HG03565 (cell line): ENCODE results near the gene TMX1.

Experiments
- ATAC-seq: cut with Tn5 transposase; IDR thresholded peaks from one replicate; pipeline ENCODE4 v1.9.1; 2021; ENCODE audit warnings: mild to moderate bottlenecking, moderate library complexity; ENCODE audit not compliant: unreplicated experiment

TMX1 gene

DNA sequence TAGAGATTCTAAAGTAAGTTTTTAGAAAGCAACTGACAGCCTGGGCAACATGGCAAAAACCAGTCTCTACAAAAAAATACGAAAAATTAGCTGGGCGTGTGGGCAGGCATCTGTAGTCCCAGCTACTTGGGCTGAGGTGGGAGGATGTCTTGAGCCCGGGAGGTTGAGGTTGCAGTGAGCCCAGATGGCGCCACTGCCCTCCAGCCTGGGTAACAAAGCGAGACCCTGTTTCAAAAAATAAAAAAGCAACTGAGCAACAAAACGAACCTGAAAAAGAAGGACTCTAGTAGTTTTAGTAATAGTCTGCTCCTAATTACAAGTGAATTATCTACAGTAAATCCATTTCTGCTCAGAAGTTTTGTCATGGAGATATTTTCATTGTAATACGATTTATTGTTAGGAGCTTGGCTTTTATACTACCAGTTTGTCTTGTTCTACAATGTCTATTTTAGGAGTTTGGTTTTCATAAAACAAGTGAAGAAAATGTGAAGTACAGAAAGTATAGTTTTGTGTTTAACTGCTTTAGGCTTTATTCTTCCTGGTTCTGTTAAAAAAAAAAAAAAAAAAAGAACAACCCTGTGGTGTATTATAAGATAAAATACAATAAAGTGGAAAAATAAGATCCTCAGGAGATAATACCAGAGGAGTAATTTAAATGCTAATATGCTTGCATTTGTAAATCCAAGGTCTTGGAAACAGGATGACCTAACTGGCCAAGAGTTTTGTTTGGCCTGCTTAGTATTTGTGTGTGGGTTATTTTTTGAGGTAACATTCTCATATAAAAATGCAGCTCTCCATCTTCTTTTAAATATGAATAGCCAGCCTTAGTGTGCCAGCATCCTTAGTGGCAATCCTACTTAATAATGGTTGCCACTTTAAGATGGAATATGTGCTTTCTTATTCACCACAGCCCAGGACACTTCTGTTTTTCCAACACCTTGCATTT lies 2.8 kb downstream of the TMX1 start:
- no peak for ATAC-seq

DNA sequence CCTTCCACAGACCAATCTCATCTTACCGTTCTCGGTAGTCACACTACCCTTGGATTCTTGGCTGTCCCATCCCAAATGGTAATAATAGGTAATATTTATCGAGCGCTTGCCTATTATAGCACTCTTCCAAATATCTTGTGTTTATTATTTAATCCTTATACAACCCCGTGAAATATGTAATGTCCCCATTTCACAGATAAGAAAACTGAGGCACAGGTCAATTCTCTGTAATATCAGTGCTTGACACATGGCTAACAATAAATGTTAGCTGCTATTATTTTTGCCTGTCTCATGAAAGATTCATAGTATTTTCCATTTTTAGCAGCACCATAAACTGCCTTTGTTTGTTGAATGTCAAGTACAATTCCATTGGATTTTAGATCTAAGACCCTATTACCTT lies 4.5 kb downstream of the TMX1 start:
- ATAC-seq, result no peak

DNA sequence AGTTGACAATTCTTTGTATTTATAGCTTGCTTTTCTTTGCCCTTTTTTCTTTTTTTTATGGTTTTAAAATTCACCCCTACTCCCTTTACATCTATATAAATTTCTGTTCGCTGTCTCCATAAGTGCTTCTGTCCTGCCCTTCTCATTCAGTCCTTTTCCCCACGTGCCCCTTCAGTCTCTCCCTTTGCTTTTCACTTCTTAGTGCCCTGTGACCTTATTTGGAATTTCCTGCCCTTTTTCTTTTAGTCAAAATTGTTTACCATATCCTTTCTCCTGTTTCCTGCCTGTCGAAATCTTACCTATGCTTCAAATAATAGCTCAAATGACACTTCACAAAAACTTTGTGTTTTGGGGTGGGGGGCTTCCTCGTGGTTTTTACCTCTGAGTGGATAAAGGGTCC lies 6.0 kb downstream of the TMX1 start:
- no peak for ATAC-seq

DNA sequence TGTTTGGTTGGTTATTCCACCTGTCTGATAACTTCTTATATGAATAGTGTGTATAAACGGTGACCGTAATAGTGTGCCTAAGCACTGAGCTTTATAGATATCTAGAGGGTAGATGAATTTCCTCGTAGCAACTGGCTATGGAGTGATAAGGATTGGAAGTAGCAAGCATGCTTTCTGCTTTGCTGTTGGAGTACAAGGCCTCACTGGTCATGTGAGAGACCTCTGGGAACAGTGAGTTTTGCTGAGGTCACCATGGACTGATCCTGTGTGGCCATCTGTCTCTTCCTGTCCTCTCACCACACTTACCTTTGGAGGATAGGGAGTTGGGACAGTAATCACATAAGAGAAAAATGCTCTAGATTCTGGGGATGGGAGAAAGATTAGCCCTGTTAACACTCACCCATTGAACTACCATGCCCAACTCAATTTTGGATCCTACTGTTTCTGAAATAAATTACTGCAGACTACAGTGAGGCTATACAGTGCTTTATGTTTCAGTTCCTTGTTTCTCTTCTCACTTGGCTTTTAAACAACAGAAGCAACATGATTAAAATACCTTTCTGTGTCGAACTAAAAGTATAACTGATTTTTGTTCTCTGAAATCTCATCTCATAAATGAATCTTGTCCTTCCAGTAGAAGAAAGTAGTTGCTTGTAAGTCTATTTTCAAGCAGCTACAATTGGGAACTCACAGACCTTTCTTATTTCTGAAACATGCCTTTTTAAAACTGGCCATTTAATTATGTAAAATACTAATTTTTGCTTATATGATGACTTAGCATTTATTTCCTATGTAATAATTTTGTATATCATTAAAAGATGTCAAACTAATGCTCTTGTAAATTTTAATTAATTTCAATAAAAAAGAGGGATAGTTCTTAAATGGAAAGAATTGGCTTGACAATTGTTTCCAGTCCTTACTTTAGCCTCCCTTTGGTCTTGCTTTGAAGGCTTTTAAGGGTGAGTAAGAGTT lies 8.3 kb downstream of the TMX1 start:
- ATAC-seq, result peak; percentile 74

DNA sequence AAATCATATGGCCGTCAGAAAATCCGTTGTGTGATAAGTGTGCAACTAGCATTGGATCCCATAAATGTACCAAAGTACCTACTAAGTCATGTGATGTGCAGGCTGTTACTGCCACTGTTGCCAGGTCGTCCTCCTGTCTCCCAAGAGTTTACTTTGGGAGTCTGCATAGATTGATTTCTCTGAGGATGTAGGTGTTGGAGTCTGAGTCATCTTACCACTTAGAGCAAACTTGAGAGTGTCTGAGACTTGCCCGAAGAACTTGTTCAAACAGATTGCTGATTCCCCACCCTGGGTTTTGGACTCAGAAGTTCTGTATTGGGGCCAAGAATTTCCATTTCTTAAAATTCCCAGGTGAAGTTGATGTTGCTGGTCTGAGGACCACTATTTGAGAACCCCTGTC lies 11.4 kb downstream of the TMX1 start:
- ATAC-seq, result no peak

DNA sequence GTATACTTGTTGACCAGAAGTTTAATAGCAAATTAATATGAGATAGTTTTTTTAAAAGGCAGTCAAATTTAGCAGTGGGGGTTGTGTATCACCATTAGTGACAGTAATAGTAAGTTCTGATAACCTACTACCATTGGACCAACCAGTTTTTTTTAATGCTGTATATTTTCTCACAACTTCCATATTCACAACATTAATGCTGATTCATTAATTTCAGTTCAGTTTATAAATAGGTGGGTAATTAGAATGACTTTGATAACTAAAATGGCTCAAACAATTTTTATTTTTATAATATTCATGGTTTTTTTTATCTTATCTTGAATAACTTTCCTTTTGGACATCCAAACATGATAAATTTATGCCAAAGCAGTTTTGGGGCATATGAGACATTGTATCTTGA lies 13.8 kb downstream of the TMX1 start:
- ATAC-seq, result no peak

DNA sequence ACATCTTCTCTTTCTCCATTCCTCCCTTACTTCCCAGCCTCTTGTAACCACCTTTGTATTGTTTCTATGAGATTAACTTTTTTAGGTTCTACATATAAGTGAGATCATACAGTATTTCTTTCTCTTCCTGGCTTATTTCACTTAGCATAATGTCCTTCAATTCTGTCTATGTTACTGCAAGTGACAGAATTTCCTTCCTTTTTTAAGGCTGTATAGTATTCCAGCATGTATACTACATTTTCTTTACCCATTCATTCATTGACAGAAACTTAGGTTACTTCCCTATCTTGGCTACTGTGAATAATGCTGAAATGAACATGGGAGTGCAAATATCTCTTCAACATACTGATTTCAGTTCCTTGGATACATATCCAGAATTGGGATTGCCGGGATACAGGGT lies 18.2 kb downstream of the TMX1 start:
- no peak for ATAC-seq

DNA sequence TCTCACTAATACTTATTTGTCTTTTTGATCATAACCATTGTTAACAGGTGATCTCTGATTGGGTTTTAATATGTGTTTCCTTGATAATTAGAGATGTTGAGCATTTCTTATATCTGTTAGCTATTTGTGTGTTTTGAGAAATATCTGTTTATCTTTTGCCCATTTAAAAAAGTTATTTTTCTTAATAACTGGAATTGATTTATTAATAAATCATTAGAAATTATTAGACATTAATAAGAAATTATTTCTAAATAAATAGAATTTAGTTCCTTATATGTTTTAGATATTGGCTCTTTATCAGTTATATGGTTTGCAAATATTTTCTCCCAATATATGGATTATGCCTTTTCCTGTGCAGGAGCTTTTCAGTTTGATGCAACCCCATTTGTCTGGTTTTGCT lies 18.7 kb downstream of the TMX1 start:
- ATAC-seq, result no peak

DNA sequence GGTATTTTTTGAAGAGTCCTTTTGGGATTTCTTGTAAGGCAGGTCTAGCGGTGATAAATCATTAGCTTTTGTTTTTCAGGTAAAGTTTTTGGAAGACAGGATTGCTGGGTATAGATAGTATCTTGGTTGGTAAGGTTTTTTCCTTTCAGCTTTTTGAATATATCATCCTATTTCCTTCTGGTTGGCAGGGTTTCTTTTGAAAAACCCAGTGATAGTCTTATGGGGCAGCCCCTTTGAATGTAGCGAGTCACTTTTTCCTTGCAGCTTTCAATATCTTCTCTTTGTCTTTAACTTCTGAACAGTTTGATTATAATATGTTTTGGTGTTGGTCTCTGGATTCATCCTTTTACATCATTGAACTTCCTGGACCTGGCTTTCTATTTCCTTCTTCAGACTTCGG lies 20.2 kb downstream of the TMX1 start:
- ATAC-seq, result no peak

DNA sequence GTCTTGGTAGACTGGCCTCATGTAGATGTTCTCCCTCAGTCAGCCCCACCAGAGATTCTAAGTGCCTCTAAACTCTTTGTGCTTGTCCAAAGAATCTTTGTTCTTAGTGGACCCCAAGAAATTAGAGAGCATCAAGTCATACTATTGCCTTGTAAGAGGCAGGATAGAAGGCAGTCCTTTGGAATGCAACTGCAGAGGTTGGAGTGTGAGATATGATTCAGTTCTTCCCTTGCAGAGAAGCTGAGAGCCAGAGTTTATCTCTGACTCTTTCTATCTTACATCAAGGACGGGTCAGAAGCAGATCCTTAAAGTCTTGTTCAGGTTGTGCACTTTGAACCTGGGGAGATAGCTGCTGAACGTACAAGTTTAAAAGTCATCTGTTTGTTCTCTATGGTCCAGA lies 21.1 kb downstream of the TMX1 start:
- no peak for ATAC-seq

DNA sequence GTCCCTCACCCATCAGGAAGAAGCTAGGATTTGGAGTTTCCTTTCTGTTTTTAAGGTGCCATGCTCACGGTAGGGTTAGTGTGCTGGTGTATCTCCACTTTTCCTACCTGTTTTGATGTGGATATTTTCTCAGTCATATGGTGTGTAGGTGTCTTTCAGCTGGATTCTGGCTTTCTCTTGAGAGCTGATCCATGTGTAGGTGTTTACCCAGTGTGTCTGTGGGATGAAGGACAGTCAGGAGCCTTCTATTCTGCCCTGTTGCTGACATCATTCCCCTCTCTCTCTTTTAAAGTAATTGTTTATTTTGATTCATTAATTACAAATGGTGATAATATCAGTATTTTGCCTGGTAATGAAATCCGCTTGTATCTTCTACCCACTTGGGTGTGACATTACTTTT lies 22.8 kb downstream of the TMX1 start:
- ATAC-seq, result no peak

DNA sequence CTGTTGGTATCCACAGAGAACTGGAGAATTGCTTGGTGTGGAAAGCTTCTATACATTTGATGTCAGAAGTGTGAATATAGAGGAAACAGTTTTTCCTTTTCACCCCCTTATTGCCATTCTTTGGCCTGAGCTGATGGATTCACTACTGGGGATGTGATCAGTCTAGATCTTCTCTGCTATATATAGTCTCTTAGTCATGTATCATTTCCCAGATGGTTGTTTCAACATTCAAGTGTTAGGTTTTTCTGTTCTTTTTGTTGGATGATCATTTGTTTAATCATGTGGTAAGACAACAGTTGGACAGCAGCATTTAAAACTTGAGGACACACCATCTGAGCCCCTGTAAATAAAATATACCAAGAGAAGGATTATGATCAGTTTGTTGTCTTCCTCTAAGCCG lies 29.6 kb downstream of the TMX1 start:
- ATAC-seq, result no peak

DNA sequence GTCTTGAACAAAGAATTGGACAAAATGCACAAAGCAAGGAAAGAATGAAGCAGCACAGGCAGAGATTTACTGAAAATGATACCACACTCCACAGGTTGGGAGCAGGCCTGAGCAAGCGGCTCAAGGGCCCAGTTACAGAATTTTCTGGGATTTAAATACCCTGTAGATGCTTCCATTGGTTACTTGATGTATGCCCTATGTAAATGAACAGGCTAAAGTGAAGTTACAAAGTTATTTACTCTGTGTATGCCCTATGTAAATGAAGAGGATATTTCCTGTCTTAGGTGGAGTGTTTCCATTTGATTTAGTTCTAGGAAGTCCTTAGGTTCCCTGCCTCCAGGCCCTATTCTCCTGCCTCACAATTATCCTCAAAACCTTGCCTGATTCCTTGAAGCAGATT lies 36.6 kb downstream of the TMX1 start:
- no peak for ATAC-seq

DNA sequence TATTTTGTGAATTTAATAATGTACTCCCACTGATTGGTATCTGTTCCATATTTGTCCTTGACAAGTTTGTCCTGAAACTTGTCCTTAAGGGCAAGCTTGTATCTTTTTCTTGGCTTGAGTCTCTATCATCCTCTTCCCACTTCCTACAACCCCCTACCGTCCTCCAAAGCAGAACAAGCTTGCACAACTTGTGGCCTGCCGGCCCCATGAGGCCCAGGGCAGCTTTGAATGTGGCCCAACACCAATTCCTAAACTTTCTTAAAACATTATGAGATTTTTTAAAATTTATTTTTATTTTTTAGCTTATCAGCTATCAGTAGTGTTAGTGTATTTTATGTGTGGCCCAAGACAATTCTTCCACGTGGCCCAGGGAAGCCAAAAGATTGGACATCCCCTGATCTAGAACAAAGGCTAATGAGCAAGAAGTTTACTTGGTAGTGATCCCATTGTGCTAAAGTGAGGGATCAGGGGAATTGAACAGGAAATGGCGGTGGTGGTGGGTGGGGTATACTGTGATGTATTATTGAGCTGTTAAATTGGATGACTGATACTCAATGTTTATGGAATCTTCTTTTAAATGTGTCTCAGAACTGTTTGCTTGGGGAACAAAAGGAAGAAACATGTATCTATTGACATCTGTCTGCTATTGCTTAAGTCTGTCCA lies 37.8 kb downstream of the TMX1 start:
- no peak for ATAC-seq

DNA sequence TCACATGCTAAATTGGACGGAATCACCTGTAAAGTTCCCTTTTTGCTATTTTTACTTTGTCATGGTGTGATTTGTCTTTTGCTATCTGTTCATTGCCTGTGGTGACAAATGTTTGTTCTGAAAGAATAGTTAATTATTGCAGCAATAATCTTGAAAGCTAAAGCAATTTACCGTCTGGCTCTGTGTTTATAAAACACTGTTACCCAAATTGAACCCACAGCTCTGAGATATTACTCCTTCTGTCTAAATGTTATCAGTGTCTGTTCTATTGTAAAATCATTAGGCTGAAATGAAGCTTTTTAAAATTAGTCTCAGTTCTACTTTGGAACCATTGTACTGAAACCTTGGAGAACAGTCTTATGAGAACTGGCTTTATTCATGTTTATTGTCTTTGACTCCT lies 42.5 kb downstream of the TMX1 start:
- ATAC-seq, result no peak

DNA sequence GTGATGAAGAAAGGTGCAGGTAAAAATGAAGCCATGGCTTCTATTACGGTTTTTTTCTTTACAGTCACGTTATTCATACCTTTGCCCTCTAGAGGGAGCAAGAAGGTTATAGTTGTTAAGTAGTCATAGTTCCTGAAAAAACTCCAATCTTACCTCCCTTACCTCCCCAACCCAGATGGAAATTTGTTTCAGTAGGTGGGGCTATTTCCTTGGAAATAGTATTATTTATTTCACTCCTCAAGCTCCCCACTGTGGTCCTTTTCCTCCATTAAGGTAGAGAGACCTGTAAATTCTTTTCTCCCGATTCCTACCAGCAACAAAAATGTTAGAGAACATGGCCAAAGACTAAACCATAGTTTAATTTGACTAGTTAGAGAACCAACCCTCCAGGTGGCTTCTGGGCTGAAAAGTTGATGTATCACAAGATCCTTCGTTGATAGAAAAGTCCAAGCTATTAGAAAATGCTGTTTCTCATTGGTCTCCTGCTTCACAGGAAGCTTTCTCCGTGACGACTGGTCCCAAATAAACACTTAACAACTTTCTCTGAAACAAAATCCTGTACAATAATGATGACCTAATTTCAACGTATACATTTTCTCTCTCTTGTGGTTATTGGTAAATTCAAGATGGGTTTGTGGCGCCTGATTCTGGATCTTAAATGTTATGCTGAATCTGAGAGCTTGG lies 43.5 kb downstream of the TMX1 start:
- no peak for ATAC-seq

DNA sequence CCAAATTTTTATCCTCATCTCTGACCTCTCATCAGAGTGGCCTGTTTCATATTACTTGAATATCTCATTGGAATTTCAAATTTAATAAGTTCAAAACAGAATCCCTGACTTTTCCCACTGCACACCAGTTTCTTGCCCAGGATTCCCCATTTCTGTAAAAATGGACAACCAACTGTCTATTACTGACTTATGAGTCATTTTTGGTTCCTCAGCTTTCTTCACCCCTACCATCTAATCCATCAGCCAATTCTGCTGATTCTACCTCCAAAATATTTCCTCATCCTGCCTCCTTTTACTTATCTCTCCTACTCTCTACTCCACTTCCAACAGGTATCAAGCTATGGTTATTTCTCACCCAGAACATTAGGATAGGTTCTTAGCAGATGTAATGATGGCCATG lies 44.2 kb downstream of the TMX1 start:
- ATAC-seq, result no peak

DNA sequence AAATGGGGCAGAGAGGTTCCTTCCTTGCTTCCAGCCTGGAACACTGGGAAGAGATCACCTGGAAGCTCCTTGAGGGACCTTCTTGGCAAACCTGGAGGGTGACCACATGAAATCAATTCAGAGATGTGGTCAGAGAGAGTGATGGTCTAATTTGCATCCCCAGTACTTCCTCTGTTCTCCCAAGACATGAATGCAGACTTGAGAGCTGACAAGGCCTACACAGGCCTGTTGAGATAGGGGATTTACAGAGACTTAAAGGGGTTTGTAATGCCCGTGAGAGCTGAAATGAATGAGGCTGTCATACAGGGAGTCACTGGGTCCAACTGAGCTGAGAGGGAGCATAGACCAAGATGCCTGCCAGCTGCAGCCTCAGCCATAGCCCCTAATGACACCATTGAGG lies 45.1 kb downstream of the TMX1 start:
- peak; percentile 80 for ATAC-seq

DNA sequence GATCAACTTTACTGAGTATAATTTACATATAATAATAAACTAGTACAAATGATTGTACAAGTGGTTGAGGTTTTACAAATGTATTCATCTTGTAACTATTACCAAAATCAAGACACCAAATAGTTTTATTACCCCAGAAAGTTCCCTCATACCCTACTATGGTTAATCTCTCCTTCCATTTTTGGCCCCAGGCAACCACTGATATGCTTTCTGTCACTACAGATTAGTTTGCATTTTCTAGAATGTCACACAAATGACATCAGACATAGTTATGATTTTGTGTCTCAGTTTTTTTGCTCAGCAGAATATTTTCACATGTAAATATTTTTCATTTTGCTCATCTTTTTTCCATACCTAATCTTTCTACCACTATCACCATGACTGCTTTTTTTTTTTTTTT lies 49.1 kb downstream of the TMX1 start:
- ATAC-seq, result no peak

DNA sequence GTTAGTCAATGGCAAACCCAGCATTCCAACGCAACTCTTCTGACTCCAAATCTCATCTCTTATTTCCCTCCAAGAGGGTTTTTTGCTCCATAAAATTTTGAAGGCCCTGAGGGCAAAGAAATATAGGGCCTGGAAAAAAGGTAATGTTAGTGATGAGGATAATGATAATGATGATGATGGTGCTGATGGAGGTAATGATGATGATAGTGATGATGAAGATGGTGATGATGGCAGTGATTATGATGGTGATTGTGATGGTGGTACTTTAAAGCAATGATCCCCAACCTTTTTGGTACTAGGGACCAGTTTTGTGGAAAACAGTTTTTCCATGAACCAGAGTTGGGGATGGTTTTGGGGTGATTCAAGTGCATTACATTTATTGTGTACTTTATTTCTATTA lies 50.1 kb downstream of the TMX1 start:
- ATAC-seq, result no peak

DNA sequence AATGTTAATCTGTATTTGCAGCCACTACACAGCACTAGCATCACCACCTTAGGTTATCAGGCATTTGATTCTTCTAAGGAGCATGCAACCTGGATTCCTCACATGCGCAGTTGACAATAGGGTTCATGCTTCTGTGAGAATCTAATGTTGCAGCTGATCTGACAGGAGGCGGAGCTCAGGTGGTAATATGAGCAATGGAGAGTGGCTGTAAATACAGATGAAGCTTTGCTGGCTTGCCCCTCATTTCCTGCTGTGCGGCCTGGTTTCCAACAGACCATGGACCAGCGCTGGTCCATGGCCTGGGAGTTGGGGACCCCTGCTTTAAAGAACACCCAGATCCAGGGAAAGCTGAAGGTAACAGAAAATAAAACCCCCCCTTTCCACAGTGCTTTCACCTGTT lies 51.0 kb downstream of the TMX1 start:
- no peak for ATAC-seq
